ENCODE measurements around the gene GPN1. TPM values are rescaled to one million over a fixed set of nuclear protein-coding genes. Genes with fewer than 3 reads are reported as not detected.

Gene GPN1
- 50.9 TPM for polyA plus RNA-seq (2013, experiment 1 of 2)
- polyA plus RNA-seq (2013, experiment 2 of 2) = 53.0 TPM

GRCh38 chr2:27628767-27629709 lies at the start of gene GPN1, which contains the start of gene CCDC121:
Gene GPN1 (plus strand): TSS chr2:27629050. CDS start chr2:27629059, 9 bp downstream.
Gene CCDC121 (minus strand): TSS chr2:27629012. CDS start chr2:27627799, 1,213 bp downstream.
- WGBS, 2 experiments (ENCODE audit: insufficient coverage in 2 of 2) = 3% methylated on average over 29 to 32 of the region's 44 CpGs
- no peaks in the 10 kb centered on the region for H3K9me3 ChIP-seq (ENCODE audit: control insufficient read depth, low read length)
- H3K27ac ChIP-seq (ENCODE audit: low read depth, low read length, severe bottlenecking) = peak within 1 kb of the TSS; percentile 87
- H3K36me3 ChIP-seq (ENCODE audit: control insufficient read depth, insufficient read depth, low read length) = peaks cover 49% of the 10 kb centered on the region
- H3K4me1 ChIP-seq (ENCODE audit: control insufficient read depth, insufficient read depth, low read length, poor library complexity, severe bottlenecking) = peaks cover 19% of the 10 kb centered on the region
- peak within 1 kb of the TSS; percentile 87 for H3K4me3 ChIP-seq (ENCODE audit: extremely low read depth, insufficient read depth, low read length, poor library complexity, severe bottlenecking)

DNA sequence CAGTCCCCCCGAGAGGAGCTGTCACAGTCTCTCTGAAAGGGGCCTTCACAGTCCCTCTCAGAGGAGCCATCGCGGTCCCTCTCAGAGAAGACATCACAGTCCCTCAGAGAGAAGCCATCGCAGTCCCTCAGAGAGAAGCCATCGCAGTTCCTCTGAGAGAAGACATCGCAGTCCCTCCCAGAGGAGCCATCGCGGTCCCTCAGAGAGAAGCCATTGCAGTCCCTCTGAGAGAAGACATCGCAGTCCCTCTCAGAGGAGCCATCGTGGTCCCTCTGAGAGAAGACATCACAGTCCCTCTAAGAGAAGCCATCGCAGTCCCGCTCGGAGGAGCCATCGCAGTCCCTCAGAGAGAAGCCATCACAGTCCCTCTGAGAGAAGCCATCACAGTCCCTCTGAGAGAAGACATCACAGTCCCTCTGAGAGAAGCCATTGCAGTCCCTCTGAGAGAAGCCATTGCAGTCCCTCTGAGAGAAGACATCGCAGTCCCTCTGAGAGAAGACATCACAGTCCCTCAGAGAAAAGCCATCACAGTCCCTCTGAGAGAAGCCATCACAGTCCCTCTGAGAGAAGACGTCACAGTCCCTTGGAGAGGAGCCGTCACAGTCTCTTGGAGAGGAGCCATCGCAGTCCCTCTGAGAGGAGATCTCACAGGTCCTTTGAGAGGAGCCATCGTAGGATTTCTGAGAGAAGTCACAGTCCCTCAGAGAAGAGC lies 47.3 kb upstream of the GPN1 start:
- H3K36me3 ChIP-seq (ENCODE audit: control insufficient read depth, insufficient read depth, low read length) = peaks cover 8% of the 10 kb centered on the region
- no peak overlapping the region for H3K4me3 ChIP-seq (ENCODE audit: extremely low read depth, insufficient read depth, low read length, poor library complexity, severe bottlenecking)
- no peak overlapping the region for H3K27ac ChIP-seq (ENCODE audit: low read depth, low read length, severe bottlenecking)
- 94 to 95% methylated on average over 19 of the region's 19 CpGs for WGBS, 2 experiments (ENCODE audit: insufficient coverage in 2 of 2)
- no peaks in the 10 kb centered on the region for H3K4me1 ChIP-seq (ENCODE audit: control insufficient read depth, insufficient read depth, low read length, poor library complexity, severe bottlenecking)
- peaks cover 9% of the 10 kb centered on the region for H3K9me3 ChIP-seq (ENCODE audit: control insufficient read depth, low read length)

DNA sequence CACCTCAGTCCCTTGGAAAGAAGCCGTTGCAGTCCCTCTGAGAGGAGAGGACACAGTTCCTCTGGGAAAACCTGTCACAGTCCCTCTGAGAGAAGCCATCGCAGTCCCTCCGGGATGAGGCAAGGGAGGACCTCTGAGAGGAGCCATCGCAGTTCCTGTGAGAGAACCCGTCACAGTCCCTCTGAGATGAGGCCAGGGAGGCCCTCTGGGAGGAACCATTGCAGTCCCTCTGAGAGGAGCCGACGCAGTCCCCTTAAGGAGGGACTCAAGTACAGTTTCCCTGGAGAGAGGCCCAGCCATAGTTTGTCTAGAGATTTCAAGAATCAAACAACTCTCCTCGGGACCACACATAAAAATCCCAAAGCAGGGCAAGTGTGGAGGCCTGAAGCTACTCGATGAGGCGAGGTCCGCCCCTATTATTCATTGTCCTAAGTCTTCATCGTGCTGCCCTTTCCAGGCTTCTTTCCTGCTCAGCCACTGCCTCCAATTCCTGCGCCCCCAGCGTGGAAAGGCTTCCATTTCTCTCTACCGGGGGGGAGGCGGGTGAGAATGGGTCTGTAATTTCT lies 46.6 kb upstream of the GPN1 start:
- Histone ChIP-seq H3K4me3 (ENCODE audit: extremely low read depth, insufficient read depth, low read length, poor library complexity, severe bottlenecking) (peak overlapping the region; percentile 86), H3K4me1 (ENCODE audit: control insufficient read depth, insufficient read depth, low read length, poor library complexity, severe bottlenecking) (no peaks in the 10 kb centered on the region), H3K36me3 (ENCODE audit: control insufficient read depth, insufficient read depth, low read length) (peaks cover 14% of the 10 kb centered on the region), H3K27ac (ENCODE audit: low read depth, low read length, severe bottlenecking) (peak overlapping the region; percentile 53), H3K9me3 (ENCODE audit: control insufficient read depth, low read length) (peaks cover 6% of the 10 kb centered on the region)
- 89 to 93% methylated on average over 14 to 15 of the region's 16 CpGs for WGBS, 2 experiments (ENCODE audit: insufficient coverage in 2 of 2)

- peak within 1 kb of the TSS; percentile 86 for H3K4me3 ChIP-seq (ENCODE audit: extremely low read depth, insufficient read depth, low read length, poor library complexity, severe bottlenecking)
- no peaks in the 10 kb centered on the region for H3K9me3 ChIP-seq (ENCODE audit: control insufficient read depth, low read length)
- peaks cover 18% of the 10 kb centered on the region for H3K36me3 ChIP-seq (ENCODE audit: control insufficient read depth, insufficient read depth, low read length)
- no peaks in the 10 kb centered on the region for H3K4me1 ChIP-seq (ENCODE audit: control insufficient read depth, insufficient read depth, low read length, poor library complexity, severe bottlenecking)
- peak within 1 kb of the TSS; percentile 53 for H3K27ac ChIP-seq (ENCODE audit: low read depth, low read length, severe bottlenecking)
- 10% methylated on average over 24 to 35 of the region's 38 CpGs for WGBS, 2 experiments (ENCODE audit: insufficient coverage in 2 of 2)
These were observed 46.0 kb upstream of the GPN1 start, which contains the start of gene ZNF512 for GRCh38 chr2:27582695-27583389. Gene ZNF512 (plus strand): TSS chr2:27583042. CDS start chr2:27583113, 71 bp downstream.

DNA sequence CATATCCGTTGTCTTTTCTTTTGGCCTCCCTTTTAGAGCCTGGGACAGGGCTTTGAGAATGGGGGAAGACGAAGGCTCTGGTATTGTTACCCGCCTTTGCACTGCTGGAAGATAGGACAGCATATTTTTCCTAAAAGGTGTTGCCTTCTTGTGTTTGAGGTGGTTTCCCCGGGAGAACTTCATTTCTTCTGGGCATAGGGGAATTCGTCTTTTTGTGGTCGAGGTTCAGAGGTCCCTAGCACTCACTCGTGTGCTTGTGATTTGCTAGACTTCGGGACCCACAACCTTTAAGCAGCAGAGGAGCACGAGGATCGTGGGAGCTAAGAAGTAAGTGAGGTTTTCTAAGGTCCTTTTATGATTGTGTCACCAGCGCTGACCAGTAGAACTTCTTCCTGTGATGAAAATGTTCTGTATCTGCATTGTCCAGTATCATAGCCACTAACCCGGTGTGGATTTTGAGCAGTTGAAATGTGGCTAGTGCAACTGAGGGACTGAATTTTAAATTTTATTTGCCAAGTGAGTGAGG lies 45.4 kb upstream of the GPN1 start:
- Histone ChIP-seq H3K36me3 (ENCODE audit: control insufficient read depth, insufficient read depth, low read length) (peaks cover 18% of the 10 kb centered on the region), H3K4me1 (ENCODE audit: control insufficient read depth, insufficient read depth, low read length, poor library complexity, severe bottlenecking) (no peaks in the 10 kb centered on the region), H3K27ac (ENCODE audit: low read depth, low read length, severe bottlenecking) (peak overlapping the region; percentile 51), H3K9me3 (ENCODE audit: control insufficient read depth, low read length) (no peaks in the 10 kb centered on the region), H3K4me3 (ENCODE audit: extremely low read depth, insufficient read depth, low read length, poor library complexity, severe bottlenecking) (peak overlapping the region; percentile 86)
- WGBS, 2 experiments (ENCODE audit: insufficient coverage in 2 of 2) = 8 to 21% methylated on average over 4 to 11 of the region's 12 CpGs

GRCh38 chr2:27584597-27584996 lies 44.3 kb upstream of the GPN1 start:
- WGBS, 2 experiments (ENCODE audit: insufficient coverage in 2 of 2) = 91 to 97% methylated on average over 3 of the region's 3 CpGs
- Histone ChIP-seq H3K9me3 (ENCODE audit: control insufficient read depth, low read length) (no peaks in the 10 kb centered on the region), H3K4me1 (ENCODE audit: control insufficient read depth, insufficient read depth, low read length, poor library complexity, severe bottlenecking) (no peaks in the 10 kb centered on the region), H3K36me3 (ENCODE audit: control insufficient read depth, insufficient read depth, low read length) (peaks cover 18% of the 10 kb centered on the region), H3K4me3 (ENCODE audit: extremely low read depth, insufficient read depth, low read length, poor library complexity, severe bottlenecking) (no peak overlapping the region), H3K27ac (ENCODE audit: low read depth, low read length, severe bottlenecking) (no peak overlapping the region)

DNA sequence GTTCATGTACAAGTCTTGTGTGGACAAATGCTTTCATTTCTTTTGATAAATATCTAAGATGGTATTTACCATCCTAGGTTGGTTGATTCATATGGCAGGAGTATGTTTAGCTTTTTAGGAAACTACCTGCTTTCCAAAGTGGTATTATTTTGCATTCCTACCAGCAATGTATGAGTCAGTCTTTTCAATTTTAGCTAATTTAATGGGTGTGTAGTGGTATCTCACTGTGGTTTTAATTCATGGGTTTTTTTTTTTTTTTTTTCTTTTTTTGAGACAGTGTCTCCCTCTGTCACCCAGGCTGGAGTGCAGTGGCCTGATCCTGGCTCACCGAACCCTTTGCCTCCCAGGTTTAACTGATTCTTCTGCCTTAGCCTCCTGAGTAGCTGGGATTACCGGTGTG lies 41.8 kb upstream of the GPN1 start:
- H3K4me1 ChIP-seq (ENCODE audit: control insufficient read depth, insufficient read depth, low read length, poor library complexity, severe bottlenecking) = no peaks in the 10 kb centered on the region
- no peak overlapping the region for H3K4me3 ChIP-seq (ENCODE audit: extremely low read depth, insufficient read depth, low read length, poor library complexity, severe bottlenecking)
- H3K9me3 ChIP-seq (ENCODE audit: control insufficient read depth, low read length) = peaks cover 6% of the 10 kb centered on the region
- peaks cover 18% of the 10 kb centered on the region for H3K36me3 ChIP-seq (ENCODE audit: control insufficient read depth, insufficient read depth, low read length)
- 100% methylated on average over 1 to 2 of the region's 2 CpGs for WGBS, 2 experiments (ENCODE audit: insufficient coverage in 2 of 2)
- no peak overlapping the region for H3K27ac ChIP-seq (ENCODE audit: low read depth, low read length, severe bottlenecking)

DNA sequence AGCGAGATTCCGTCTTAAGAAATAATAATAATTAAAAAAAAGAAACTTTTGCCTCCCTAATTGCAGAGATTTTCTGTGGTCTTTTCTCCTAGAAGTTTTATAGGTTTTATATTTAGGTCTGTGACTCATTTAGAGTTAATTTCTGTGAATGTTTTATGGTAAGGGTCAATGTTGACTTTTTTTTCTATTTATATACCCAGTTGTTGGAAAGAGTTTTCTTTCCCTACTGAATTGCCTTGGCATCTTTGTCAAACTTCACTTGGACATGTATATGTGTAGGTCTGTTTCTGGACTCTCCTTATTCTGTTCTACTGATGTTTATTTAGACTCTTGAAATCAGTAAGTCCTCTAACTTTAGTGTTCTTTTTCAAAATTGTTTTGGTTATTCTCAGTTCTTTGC lies 40.5 kb upstream of the GPN1 start:
- Histone ChIP-seq H3K4me1 (ENCODE audit: control insufficient read depth, insufficient read depth, low read length, poor library complexity, severe bottlenecking) (no peaks in the 10 kb centered on the region), H3K4me3 (ENCODE audit: extremely low read depth, insufficient read depth, low read length, poor library complexity, severe bottlenecking) (no peak overlapping the region), H3K27ac (ENCODE audit: low read depth, low read length, severe bottlenecking) (no peak overlapping the region), H3K36me3 (ENCODE audit: control insufficient read depth, insufficient read depth, low read length) (peaks cover 25% of the 10 kb centered on the region), H3K9me3 (ENCODE audit: control insufficient read depth, low read length) (peaks cover 8% of the 10 kb centered on the region)
- WGBS, 2 experiments (ENCODE audit: insufficient coverage in 2 of 2) = no CpG with 5 or more reads among the region's 2 CpGs

- H3K9me3 ChIP-seq (ENCODE audit: control insufficient read depth, low read length) = peaks cover 25% of the 10 kb centered on the region
- H3K4me3 ChIP-seq (ENCODE audit: extremely low read depth, insufficient read depth, low read length, poor library complexity, severe bottlenecking) = no peak overlapping the region
- H3K4me1 ChIP-seq (ENCODE audit: control insufficient read depth, insufficient read depth, low read length, poor library complexity, severe bottlenecking) = no peaks in the 10 kb centered on the region
- H3K27ac ChIP-seq (ENCODE audit: low read depth, low read length, severe bottlenecking) = no peak overlapping the region
- WGBS, 2 experiments (ENCODE audit: insufficient coverage in 2 of 2) = 100% methylated on average over 1 to 2 of the region's 3 CpGs
- H3K36me3 ChIP-seq (ENCODE audit: control insufficient read depth, insufficient read depth, low read length) = peaks cover 23% of the 10 kb centered on the region
These were observed 37.1 kb upstream of the GPN1 start for GRCh38 chr2:27591745-27592144.

DNA sequence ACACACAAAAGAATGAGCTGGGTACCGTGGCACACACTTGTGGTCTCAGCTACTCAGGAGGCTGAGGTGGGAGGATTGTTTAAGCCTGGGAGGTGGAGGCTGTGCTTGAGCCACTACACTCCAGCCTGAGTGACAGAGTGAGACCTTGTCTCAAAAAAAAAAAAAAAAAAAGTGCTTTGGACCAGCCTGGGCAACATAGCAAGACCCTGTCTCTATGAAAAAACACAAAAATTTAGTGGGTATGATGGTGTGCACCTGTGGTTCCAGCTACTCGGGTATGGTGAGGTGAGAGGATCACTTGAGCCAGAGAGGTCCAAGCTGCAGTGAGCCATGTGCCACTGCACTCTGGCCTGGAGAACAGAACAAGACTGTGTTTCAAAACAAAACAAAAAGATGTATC lies 35.6 kb upstream of the GPN1 start:
- 86 to 100% methylated on average over 1 of the region's 2 CpGs for WGBS, 2 experiments (ENCODE audit: insufficient coverage in 2 of 2)
- Histone ChIP-seq H3K27ac (ENCODE audit: low read depth, low read length, severe bottlenecking) (no peak overlapping the region), H3K4me1 (ENCODE audit: control insufficient read depth, insufficient read depth, low read length, poor library complexity, severe bottlenecking) (no peaks in the 10 kb centered on the region), H3K4me3 (ENCODE audit: extremely low read depth, insufficient read depth, low read length, poor library complexity, severe bottlenecking) (no peak overlapping the region), H3K36me3 (ENCODE audit: control insufficient read depth, insufficient read depth, low read length) (peaks cover 23% of the 10 kb centered on the region), H3K9me3 (ENCODE audit: control insufficient read depth, low read length) (peaks cover 25% of the 10 kb centered on the region)
